H9 (cell line): ENCODE measurements around the gene FAM120C. TPM values are rescaled to one million over a fixed set of nuclear protein-coding genes. Genes with fewer than 3 reads are reported as not detected.

ENCODE experiments used
- DNase-seq: peaks from one replicate; pipeline ENCODE4 v3.0.0-alpha.2; 2017
- H2AFZ ChIP-seq: one replicate; pipeline ENCODE4 v1.6.1; 2013; ENCODE audit warnings: mild to moderate bottlenecking, low read length, control low read depth, moderate library complexity
- H2AK5ac ChIP-seq: 2 replicates; pipeline ENCODE4 v1.6.1; 2013; ENCODE audit warnings: low read length, control low read depth, mixed read lengths; ENCODE audit not compliant: insufficient read length
- H2BK120ac ChIP-seq: one replicate; pipeline ENCODE4 v1.6.1; 2013; ENCODE audit warnings: low read depth, mild to moderate bottlenecking, low read length, control low read depth, inconsistent platforms; ENCODE audit not compliant: poor library complexity, severe bottlenecking
- H2BK12ac ChIP-seq: 2 replicates; pipeline ENCODE4 v1.6.1; 2013; ENCODE audit warnings: low read length, control low read depth, mixed read lengths, low read depth; ENCODE audit not compliant: insufficient read length
- H2BK15ac ChIP-seq: 2 replicates; pipeline ENCODE4 v1.6.1; 2013; ENCODE audit warnings: low read depth, low read length, control low read depth
- H2BK20ac ChIP-seq: one replicate; pipeline ENCODE4 v1.6.1; 2013; ENCODE audit warnings: low read depth, mild to moderate bottlenecking, low read length, control low read depth, inconsistent platforms; ENCODE audit not compliant: poor library complexity, severe bottlenecking
- H2BK5ac ChIP-seq: 2 replicates; pipeline ENCODE4 v1.6.1; 2013; ENCODE audit warnings: low read length, control low read depth, mixed read lengths; ENCODE audit not compliant: insufficient read length
- H3K14ac ChIP-seq: 2 replicates; pipeline ENCODE4 v1.6.1; 2013; ENCODE audit warnings: low read length, control low read depth; ENCODE audit not compliant: insufficient read depth
- H3K18ac ChIP-seq: 2 replicates; pipeline ENCODE4 v1.6.1; 2013; ENCODE audit warnings: low read depth, mild to moderate bottlenecking, mixed read lengths, low read length, control low read depth; ENCODE audit not compliant: insufficient read length
- H3K23ac ChIP-seq: 2 replicates; pipeline ENCODE4 v1.6.1; 2013; ENCODE audit warnings: low read length, control low read depth, mixed read lengths, low read depth; ENCODE audit not compliant: insufficient read length
- H3K23me2 ChIP-seq: 2 replicates; pipeline ENCODE4 v1.6.1; 2013; ENCODE audit warnings: low read depth, mild to moderate bottlenecking, mixed read lengths, low read length, control low read depth; ENCODE audit not compliant: insufficient read length, poor library complexity, severe bottlenecking
- H3K27ac ChIP-seq: 2 replicates; pipeline ENCODE4 v1.5.1; 2013; ENCODE audit warnings: low read length, control low read depth, mixed read lengths, low read depth; ENCODE audit not compliant: insufficient read length
- H3K27me3 ChIP-seq: 2 replicates; pipeline ENCODE4 v1.6.1; 2013; ENCODE audit warnings: low read length, control low read depth, inconsistent platforms; ENCODE audit not compliant: insufficient read depth
- H3K4ac ChIP-seq: 2 replicates; pipeline ENCODE4 v1.6.1; 2013; ENCODE audit warnings: low read depth, mild to moderate bottlenecking, control low read depth, inconsistent platforms, low read length, moderate library complexity
- H3K4me1 ChIP-seq: 2 replicates; pipeline ENCODE4 v1.6.1; 2013; ENCODE audit warnings: low read length, control low read depth, inconsistent platforms; ENCODE audit not compliant: insufficient read depth
- H3K4me2 ChIP-seq: 2 replicates; pipeline ENCODE4 v1.6.1; 2013; ENCODE audit warnings: low read length, control low read depth, mixed read lengths; ENCODE audit not compliant: insufficient read length, insufficient read depth
- H3K56ac ChIP-seq: 2 replicates; pipeline ENCODE4 v1.6.1; 2013; ENCODE audit warnings: low read depth, mild to moderate bottlenecking, mixed read lengths, low read length, control low read depth; ENCODE audit not compliant: insufficient read length
- H3K79me1 ChIP-seq: 2 replicates; pipeline ENCODE4 v1.6.1; 2013; ENCODE audit warnings: low read depth, mild to moderate bottlenecking, moderate library complexity, low read length, control low read depth, inconsistent platforms; ENCODE audit not compliant: insufficient read depth, poor library complexity, severe bottlenecking
- H3K79me2 ChIP-seq: 2 replicates; pipeline ENCODE4 v1.6.1; 2013; ENCODE audit warnings: low read length, control low read depth, inconsistent platforms; ENCODE audit not compliant: insufficient read depth
- H3K9ac ChIP-seq: 2 replicates; pipeline ENCODE4 v1.6.1; 2013; ENCODE audit warnings: low read length, control low read depth, mixed read lengths; ENCODE audit not compliant: insufficient read length; ENCODE audit errors: extremely low read depth
- H3K9me3 ChIP-seq: one replicate; pipeline ENCODE4 v1.6.1; 2013; ENCODE audit warnings: low read depth, low read length, inconsistent platforms; ENCODE audit not compliant: control insufficient read depth
- H3T11ph ChIP-seq: one replicate; pipeline ENCODE4 v1.6.1; 2013; ENCODE audit warnings: mild to moderate bottlenecking, low read length, control low read depth, inconsistent platforms
- H4K20me1 ChIP-seq: one replicate; pipeline ENCODE4 v1.6.1; 2013; ENCODE audit not compliant: control insufficient read depth, insufficient read length, insufficient read depth
- H4K5ac ChIP-seq: 2 replicates; pipeline ENCODE4 v1.6.1; 2013; ENCODE audit warnings: low read depth, mild to moderate bottlenecking, mixed read lengths, low read length, control low read depth; ENCODE audit not compliant: insufficient read length
- H4K8ac ChIP-seq: replicated peaks from 2 replicates; pipeline ENCODE4 v1.6.1; 2013; ENCODE audit warnings: low read length, control low read depth, mixed read lengths, low read depth; ENCODE audit not compliant: insufficient read length
- H4K91ac ChIP-seq: 2 replicates; pipeline ENCODE4 v1.6.1; 2013; ENCODE audit warnings: low read depth, mild to moderate bottlenecking, moderate library complexity, mixed read lengths, low read length, control low read depth; ENCODE audit not compliant: insufficient read length
- H3K27ac Mint-ChIP-seq, 3 experiments: 2 replicates in 2 of 3; 3 replicates in 1 of 3; pipeline ENCODE4 v1.8.0; 2020 to 2021; ENCODE audit warnings: mixed read lengths in 3 of 3, mild to moderate bottlenecking in 1 of 3, moderate library complexity in 1 of 3
- H3K27me3 Mint-ChIP-seq: 2 replicates; pipeline ENCODE4 v1.8.0; 2021; ENCODE audit warnings: low read depth, mild to moderate bottlenecking, moderate library complexity, mixed read lengths
- H3K36me3 Mint-ChIP-seq, 3 experiments: 2 replicates in 2 of 3; 3 replicates in 1 of 3; pipeline ENCODE4 v1.8.0; 2020 to 2021; ENCODE audit warnings: low read depth in 3 of 3, mixed read lengths in 3 of 3; ENCODE audit not compliant: insufficient read depth in 1 of 3
- H3K4me1 Mint-ChIP-seq, 2 experiments: 2 replicates each; pipeline ENCODE4 v1.8.0; 2020; ENCODE audit warnings: mixed read lengths in 2 of 2
- H3K4me3 Mint-ChIP-seq, 2 experiments: 2 replicates in 1 of 2; 3 replicates in 1 of 2; pipeline ENCODE4 v1.8.0; 2020 to 2021; ENCODE audit warnings: mild to moderate bottlenecking in 2 of 2, mixed read lengths in 2 of 2, moderate library complexity in 1 of 2
- H3K9me3 Mint-ChIP-seq, 2 experiments: 2 replicates in 1 of 2; 3 replicates in 1 of 2; pipeline ENCODE4 v1.8.0; 2020; ENCODE audit warnings: mild to moderate bottlenecking in 2 of 2, mixed read lengths in 2 of 2, moderate library complexity in 1 of 2
- WGBS: extraction: QIAGEN DNeasy Blood & Tissue Kit; methylation state at CpG from one replicate; pipeline ENCODE4 v1.1.7; 2013; ENCODE audit warnings: missing lambda C conversion rate, low lambda C conversion rate, mixed read lengths; ENCODE audit not compliant: insufficient read length; ENCODE audit errors: extremely low coverage; 5-methylcytosine and 5-hydroxymethylcytosine counted together
- total RNA-seq: library from RNA; stranded (reverse); gene quantifications from 2 replicates; pipeline ENCODE4 v1.2.1, GENCODE V29; 2021
- TF ChIP-seq, protein P1 (sequence below): fragments of 200-600 bp; sonication (generic); conservative IDR thresholded peaks from 3 replicates; pipeline ENCODE4 v1.8.0; 2021; ENCODE audit warnings: antibody characterized with exemption, mild to moderate bottlenecking

Gene FAM120C
- total RNA-seq, 1 experiment from 2014 or later = 9.2 TPM

DNA sequence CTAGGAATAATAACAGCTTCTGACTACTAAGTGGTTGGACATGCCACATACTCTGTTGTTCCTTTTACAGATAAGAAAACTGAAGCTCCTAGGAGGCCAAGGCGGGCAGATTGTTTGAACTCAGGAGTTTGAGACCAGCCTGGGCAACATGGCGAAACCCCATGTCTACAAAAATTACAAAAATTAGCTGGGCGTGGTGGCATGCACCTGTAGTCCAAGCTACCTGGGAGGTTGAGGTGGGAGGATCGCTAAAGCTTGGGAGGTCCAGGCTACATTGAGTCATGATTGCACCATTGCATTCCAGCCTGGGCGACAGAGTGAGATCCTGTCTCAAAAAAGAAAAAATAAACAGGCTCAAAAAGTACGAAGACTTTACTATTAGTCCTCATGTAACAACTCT, 108.2 kb downstream of the FAM120C start:
- Histone ChIP-seq H2BK12ac (no peak overlapping the region), H3K56ac (no peak overlapping the region), H2BK15ac (no peak overlapping the region), H4K8ac (no peak overlapping the region), H4K20me1 (no peaks in the 10 kb centered on the region), H4K91ac (no peak overlapping the region), H3K23ac (no peak overlapping the region), H3K27me3 (no peaks in the 10 kb centered on the region), H3K4me2 (no peak overlapping the region), H3K4ac (no peak overlapping the region), H2AFZ (no peak overlapping the region), H2BK5ac (no peak overlapping the region), H3K79me2 (no peaks in the 10 kb centered on the region), H3K4me1 (no peaks in the 10 kb centered on the region), H3K9me3 (peaks cover 9% of the 10 kb centered on the region), H3K14ac (no peak overlapping the region), H3K79me1 (no peaks in the 10 kb centered on the region), H3K23me2 (no peaks in the 10 kb centered on the region), H2BK120ac (no peak overlapping the region), H3K9ac (no peak overlapping the region), H3T11ph (no peak overlapping the region), H4K5ac (no peak overlapping the region), H2BK20ac (no peak overlapping the region), H3K18ac (no peak overlapping the region), H2AK5ac (no peak overlapping the region), H3K27ac (no peak overlapping the region)
- DNase-seq = no peak
- H3K27me3 Mint-ChIP-seq = no peaks in the 10 kb centered on the region
- no peak overlapping the region for H3K27ac Mint-ChIP-seq
- no peak overlapping the region for H3K4me3 Mint-ChIP-seq
- H3K4me1 Mint-ChIP-seq = peaks cover 0 to 5% of the 10 kb centered on the region in 2 experiments; a peak in 1 of 4 replicates
- peaks cover 6 to 14% (median 10%) of the 10 kb centered on the region in 3 experiments for H3K36me3 Mint-ChIP-seq
- TF ChIP-seq, protein P1, sequence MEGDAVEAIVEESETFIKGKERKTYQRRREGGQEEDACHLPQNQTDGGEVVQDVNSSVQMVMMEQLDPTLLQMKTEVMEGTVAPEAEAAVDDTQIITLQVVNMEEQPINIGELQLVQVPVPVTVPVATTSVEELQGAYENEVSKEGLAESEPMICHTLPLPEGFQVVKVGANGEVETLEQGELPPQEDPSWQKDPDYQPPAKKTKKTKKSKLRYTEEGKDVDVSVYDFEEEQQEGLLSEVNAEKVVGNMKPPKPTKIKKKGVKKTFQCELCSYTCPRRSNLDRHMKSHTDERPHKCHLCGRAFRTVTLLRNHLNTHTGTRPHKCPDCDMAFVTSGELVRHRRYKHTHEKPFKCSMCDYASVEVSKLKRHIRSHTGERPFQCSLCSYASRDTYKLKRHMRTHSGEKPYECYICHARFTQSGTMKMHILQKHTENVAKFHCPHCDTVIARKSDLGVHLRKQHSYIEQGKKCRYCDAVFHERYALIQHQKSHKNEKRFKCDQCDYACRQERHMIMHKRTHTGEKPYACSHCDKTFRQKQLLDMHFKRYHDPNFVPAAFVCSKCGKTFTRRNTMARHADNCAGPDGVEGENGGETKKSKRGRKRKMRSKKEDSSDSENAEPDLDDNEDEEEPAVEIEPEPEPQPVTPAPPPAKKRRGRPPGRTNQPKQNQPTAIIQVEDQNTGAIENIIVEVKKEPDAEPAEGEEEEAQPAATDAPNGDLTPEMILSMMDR = no peak
- H3K9me3 Mint-ChIP-seq = peaks cover 52 to 58% of the 10 kb centered on the region in 2 experiments
- no CpG with 5 or more reads among the region's 6 CpGs for WGBS
